HEK293T (cell line): ENCODE measurements around the gene HSPA12A.

Experiments
- ARNT ChIP-seq: fragments of 450-650 bp; IDR thresholded peaks from 2 replicates; pipeline ENCODE4 v1.6.1; 2017; ENCODE audit warnings: mild to moderate bottlenecking
- BHLHE40 ChIP-seq: fragments of 450-650 bp; IDR thresholded peaks from 2 replicates; pipeline ENCODE4 v1.6.1; 2016; ENCODE audit warnings: mild to moderate bottlenecking, moderate library complexity, borderline replicate concordance
- CTBP1 ChIP-seq: fragments of 450-650 bp; IDR thresholded peaks from 2 replicates; pipeline ENCODE4 v1.6.1; 2016; ENCODE audit warnings: borderline replicate concordance
- ELF4 ChIP-seq: fragments of 450-650 bp; IDR thresholded peaks from 2 replicates; pipeline ENCODE4 v1.6.1; 2017; ENCODE audit warnings: antibody characterized with exemption
- FOXM1 ChIP-seq: fragments of 450-650 bp; IDR thresholded peaks from 2 replicates; pipeline ENCODE4 v1.6.1; 2017; ENCODE audit warnings: mild to moderate bottlenecking, borderline replicate concordance
- HDGF ChIP-seq: fragments of 450-650 bp; IDR thresholded peaks from 2 replicates; pipeline ENCODE4 v1.6.1; 2017; ENCODE audit warnings: antibody characterized with exemption, borderline replicate concordance
- L3MBTL2 ChIP-seq: fragments of 450-650 bp; conservative IDR thresholded peaks from 2 replicates; pipeline ENCODE4 v1.6.1; 2016; ENCODE audit warnings: mild to moderate bottlenecking
- LEF1 ChIP-seq: fragments of 450-650 bp; IDR thresholded peaks from 2 replicates; pipeline ENCODE4 v1.6.1; 2017; ENCODE audit warnings: mild to moderate bottlenecking, borderline replicate concordance
- SUZ12 ChIP-seq: fragments of 450-650 bp; IDR thresholded peaks from 2 replicates; pipeline ENCODE4 v1.6.1; 2016; ENCODE audit warnings: mild to moderate bottlenecking
- TARDBP ChIP-seq: fragments of 450-650 bp; IDR thresholded peaks from 2 replicates; pipeline ENCODE4 v1.6.1; 2016
- ZNF384 ChIP-seq: fragments of 450-650 bp; IDR thresholded peaks from 2 replicates; pipeline ENCODE4 v1.6.1; 2016
- TF ChIP-seq, protein P1 (sequence below): fragments of 450-650 bp; IDR thresholded peaks from 2 replicates; pipeline ENCODE4 v1.6.1; 2016

DNA sequence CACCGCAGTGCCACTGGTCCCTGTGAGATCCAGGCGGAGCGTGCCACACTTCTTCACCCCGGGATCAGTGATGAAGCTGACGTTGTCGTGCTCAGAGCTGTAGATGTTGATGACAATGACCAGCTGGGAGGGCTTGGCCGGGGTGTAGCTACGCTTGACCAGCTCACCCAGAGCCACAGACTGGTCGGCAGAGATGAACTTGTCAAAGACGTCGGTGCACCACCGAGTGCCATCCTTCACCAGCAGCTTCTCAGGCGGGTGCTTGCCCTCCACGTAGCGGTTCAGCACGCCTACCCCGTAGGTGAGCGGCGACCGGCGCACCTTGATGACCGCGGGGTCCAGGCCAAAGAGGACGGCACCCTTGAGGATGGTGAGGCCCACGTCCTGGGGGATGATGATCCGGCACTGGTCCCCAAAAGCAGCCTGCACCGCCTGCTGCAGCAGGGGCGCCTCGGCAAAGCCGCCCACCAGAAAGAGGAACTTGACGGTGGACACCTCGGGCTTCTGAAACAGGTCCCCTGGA is 67.4 kb downstream of the HSPA12A start:
- no peak for TF ChIP-seq SUZ12
- no peak for TF ChIP-seq HDGF
- TF ChIP-seq BHLHE40: no peak
- no peak for TF ChIP-seq ARNT
- TF ChIP-seq FOXM1: no peak
- no peak for TF ChIP-seq L3MBTL2
- TF ChIP-seq CTBP1: no peak
- TF ChIP-seq ZNF384: no peak
- no peak for TF ChIP-seq LEF1
- TF ChIP-seq, protein P1, sequence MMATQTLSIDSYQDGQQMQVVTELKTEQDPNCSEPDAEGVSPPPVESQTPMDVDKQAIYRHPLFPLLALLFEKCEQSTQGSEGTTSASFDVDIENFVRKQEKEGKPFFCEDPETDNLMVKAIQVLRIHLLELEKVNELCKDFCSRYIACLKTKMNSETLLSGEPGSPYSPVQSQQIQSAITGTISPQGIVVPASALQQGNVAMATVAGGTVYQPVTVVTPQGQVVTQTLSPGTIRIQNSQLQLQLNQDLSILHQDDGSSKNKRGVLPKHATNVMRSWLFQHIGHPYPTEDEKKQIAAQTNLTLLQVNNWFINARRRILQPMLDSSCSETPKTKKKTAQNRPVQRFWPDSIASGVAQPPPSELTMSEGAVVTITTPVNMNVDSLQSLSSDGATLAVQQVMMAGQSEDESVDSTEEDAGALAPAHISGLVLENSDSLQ: no peak
- no peak for TF ChIP-seq TARDBP
- TF ChIP-seq ELF4: no peak
